Measurements from ENCODE around the gene CYRIA.

DNA sequence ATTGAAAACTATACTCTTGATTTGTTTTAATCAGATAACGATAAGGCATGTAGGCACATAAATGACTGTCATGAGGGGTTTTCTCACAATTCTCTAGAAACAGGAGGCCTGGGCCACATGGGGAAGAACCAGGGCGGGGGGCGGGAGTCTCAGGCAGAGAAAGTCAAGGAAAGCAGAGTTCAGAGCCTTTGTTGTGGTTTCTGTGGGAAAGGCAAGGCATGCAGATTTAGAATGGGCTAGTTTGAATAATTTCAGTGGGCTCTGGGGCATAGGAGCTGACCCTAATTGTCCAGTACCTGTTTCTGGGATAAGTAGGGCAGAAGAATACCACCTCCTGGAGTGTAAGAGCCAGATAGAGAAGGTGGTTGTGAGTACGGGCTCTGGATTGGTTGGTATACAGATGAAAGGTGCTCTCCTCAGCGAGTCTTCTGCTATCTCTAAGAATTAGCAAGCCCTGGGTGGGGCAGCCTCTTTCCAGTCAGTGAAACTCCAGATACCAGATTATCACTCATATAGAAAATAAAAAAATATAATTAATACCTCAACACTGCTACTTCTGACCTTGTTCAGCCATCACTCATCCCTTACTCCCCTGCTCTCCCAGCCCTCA, 41.5 kb upstream of the CYRIA start:
- TF ChIP-seq, protein P1, sequence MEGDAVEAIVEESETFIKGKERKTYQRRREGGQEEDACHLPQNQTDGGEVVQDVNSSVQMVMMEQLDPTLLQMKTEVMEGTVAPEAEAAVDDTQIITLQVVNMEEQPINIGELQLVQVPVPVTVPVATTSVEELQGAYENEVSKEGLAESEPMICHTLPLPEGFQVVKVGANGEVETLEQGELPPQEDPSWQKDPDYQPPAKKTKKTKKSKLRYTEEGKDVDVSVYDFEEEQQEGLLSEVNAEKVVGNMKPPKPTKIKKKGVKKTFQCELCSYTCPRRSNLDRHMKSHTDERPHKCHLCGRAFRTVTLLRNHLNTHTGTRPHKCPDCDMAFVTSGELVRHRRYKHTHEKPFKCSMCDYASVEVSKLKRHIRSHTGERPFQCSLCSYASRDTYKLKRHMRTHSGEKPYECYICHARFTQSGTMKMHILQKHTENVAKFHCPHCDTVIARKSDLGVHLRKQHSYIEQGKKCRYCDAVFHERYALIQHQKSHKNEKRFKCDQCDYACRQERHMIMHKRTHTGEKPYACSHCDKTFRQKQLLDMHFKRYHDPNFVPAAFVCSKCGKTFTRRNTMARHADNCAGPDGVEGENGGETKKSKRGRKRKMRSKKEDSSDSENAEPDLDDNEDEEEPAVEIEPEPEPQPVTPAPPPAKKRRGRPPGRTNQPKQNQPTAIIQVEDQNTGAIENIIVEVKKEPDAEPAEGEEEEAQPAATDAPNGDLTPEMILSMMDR (optimal IDR thresholded peaks at IDR 0.05 in 1 of 3, IDR thresholded peaks at IDR 0.05 in 1 of 3, conservative IDR thresholded peaks at IDR 0.05 in 1 of 3; ENCODE audit: extremely low read depth in 1 of 3, insufficient read depth in 2 of 3, low read length in 3 of 3), result no peak
- TF ChIP-seq EZH2 (IDR thresholded peaks at IDR 0.05; ENCODE audit: low read length), result no peak
